ENCODE results near the gene ME1.
"Not testable (repeated sequence)": the region's sequence is repeated elsewhere in the genome, so short reads cannot be mapped to it uniquely, and the experiment has no call there.

ME1 gene

GRCh38 chr6:83256719-83257118, 174.1 kb downstream of the ME1 start:
- DNase-seq (ENCODE audit: low spot score): not testable (repeated sequence)

- no peak for DNase-seq (ENCODE audit: low spot score)
Measured at GRCh38 chr6:83252719-83253118, 178.1 kb downstream of the ME1 start.

GRCh38 chr6:83250235-83250634, 180.6 kb downstream of the ME1 start:
- no peak for DNase-seq (ENCODE audit: low spot score)

GRCh38 chr6:83247471-83247870, 183.4 kb downstream of the ME1 start:
- no peak for DNase-seq (ENCODE audit: low spot score)

GRCh38 chr6:83231146-83231545, 199.7 kb downstream of the ME1 start:
- no peak for DNase-seq (ENCODE audit: low spot score)

GRCh38 chr6:83226517-83226916, 204.3 kb downstream of the ME1 start:
- DNase-seq (ENCODE audit: low spot score): no peak

- DNase-seq (ENCODE audit: low spot score): no peak
Measured at GRCh38 chr6:83221889-83222479, 208.9 kb downstream of the ME1 start.

GRCh38 chr6:83221276-83221675, 209.6 kb downstream of the ME1 start:
- no peak for DNase-seq (ENCODE audit: low spot score)

- no peak for DNase-seq (ENCODE audit: low spot score)
Measured at GRCh38 chr6:83220121-83220520, 210.7 kb downstream of the ME1 start.

- no peak for DNase-seq (ENCODE audit: low spot score)
Measured at GRCh38 chr6:83218646-83219045, 212.2 kb downstream of the ME1 start.

- DNase-seq (ENCODE audit: low spot score): no peak
Measured at GRCh38 chr6:83216806-83217205, 214.0 kb downstream of the ME1 start.

- DNase-seq (ENCODE audit: low spot score): peak; percentile 30
Measured at GRCh38 chr6:83215131-83216047, 215.5 kb downstream of the ME1 start.

GRCh38 chr6:83202031-83202430, 228.8 kb downstream of the ME1 start:
- DNase-seq (ENCODE audit: low spot score): no peak

GRCh38 chr6:83199863-83200225, 231.0 kb downstream of the ME1 start:
- DNase-seq (ENCODE audit: low spot score): no peak

- DNase-seq (ENCODE audit: low spot score): no peak
Measured at GRCh38 chr6:83199173-83199862, 231.5 kb downstream of the ME1 start.

- DNase-seq (ENCODE audit: low spot score): no peak
Measured at GRCh38 chr6:83198486-83199172, 232.2 kb downstream of the ME1 start.

- peak; percentile 41 for DNase-seq (ENCODE audit: low spot score)
Measured at GRCh38 chr6:83193747-83194566, 236.9 kb downstream of the ME1 start.

GRCh38 chr6:83192871-83193746, 237.7 kb downstream of the ME1 start, which contains the start of the genes PGM3 and RWDD2A:
TSS of gene PGM3 (minus strand) at chr6:83193265. CDS start at chr6:83191012, 2,253 bp downstream.
TSS of gene RWDD2A (plus strand) at chr6:83193357. CDS start at chr6:83194452, 1,095 bp downstream.
- peak; percentile 97 for DNase-seq (ENCODE audit: low spot score)

- no peak for DNase-seq (ENCODE audit: low spot score)
Measured at GRCh38 chr6:83192456-83192855, 238.4 kb downstream of the ME1 start.

- not testable (repeated sequence) for DNase-seq (ENCODE audit: low spot score)
Measured at GRCh38 chr6:83191974-83192373, 238.9 kb downstream of the ME1 start.
